Activated T-cell treated with anti-CD3 and anti-CD28 coated beads for 4 hours (primary cell): Measurements from ENCODE around the gene SLC46A2.

Experiments
- DNase-seq: peaks from one replicate; pipeline ENCODE4 v3.0.0-alpha.2; 2020

SLC46A2 gene

DNA sequence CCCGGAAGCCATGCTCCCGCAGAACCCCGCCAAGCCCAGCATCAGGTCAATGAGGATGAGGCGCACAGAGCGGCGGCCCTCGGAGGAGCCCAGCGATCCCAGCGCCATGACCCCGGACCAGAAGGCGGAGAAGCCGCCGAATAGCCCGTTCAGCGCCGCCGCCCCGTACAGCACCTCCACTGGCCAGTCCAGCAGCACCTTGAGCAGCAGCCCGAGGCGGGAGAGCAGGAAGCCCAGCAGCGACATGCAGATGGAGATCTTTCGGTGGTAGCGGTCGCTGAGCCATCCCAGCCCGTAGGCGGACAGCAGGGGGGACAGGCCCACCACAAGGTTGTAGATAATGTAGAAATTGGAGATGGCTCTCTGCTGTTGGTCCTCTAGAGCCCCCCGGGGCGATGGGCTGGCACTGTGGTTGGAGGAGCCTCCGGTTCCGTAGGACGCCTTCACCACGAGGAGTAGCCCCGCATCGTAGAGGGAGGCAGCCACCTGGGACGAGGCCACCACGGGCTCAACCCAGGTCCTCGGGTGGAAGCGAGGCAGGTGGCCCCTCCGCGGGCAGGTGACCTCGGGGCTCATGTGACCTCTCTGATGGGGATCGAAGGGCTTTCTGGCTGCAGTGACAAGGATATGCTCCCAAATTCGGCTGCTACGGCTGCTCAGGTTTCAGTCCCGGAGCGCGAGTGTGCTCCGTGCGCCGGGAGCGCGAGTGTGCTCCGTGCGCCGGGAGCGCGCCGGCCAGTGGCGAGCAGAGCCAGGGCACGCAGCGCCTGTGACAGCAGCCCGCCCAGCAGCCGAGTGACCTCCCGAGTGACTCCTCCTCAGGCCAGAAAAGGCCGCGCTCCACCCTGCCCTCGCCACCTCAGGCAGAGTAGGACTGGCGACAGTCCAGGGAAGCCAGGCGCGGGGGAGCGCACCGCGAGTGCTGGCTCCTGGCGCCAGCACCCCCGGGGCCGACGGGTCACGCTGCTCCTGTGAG, at the start of gene SLC46A2:
SLC46A2 (minus strand) TSS at position 771 of the 976 bp plus-strand sequence; CDS start at position 576, 195 bp downstream.
- no peak for DNase-seq

DNA sequence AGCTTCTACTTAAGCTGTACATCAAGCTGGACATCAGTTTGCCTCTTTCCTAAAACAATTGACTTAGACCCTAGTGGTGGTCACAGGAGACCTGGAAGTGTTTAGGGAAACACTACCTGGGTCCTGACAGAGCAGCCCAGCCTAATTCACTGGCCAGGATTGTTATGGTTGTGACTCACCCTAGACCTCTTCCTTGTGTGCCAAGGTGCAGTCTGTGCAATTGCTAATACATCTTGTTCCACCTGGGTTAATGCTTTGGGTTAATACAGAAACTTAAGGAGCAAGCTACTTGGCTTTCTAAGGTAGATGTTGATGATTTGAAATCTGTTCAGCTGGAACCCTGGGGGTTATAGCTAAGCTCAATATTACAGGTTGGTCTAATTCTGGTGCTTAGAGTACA, 48.7 kb upstream of the SLC46A2 start:
- DNase-seq, result no peak

GRCh38 chr9:112933696-112934095, 43.0 kb upstream of the SLC46A2 start:
- no peak for DNase-seq

- no peak for DNase-seq
Measured at GRCh38 chr9:112925058-112925641, 34.5 kb upstream of the SLC46A2 start.

- no peak for DNase-seq
Measured at GRCh38 chr9:112921549-112921948, 30.9 kb upstream of the SLC46A2 start.

- no peak for DNase-seq
Measured at GRCh38 chr9:112917987-112918362, 27.3 kb upstream of the SLC46A2 start.

DNA sequence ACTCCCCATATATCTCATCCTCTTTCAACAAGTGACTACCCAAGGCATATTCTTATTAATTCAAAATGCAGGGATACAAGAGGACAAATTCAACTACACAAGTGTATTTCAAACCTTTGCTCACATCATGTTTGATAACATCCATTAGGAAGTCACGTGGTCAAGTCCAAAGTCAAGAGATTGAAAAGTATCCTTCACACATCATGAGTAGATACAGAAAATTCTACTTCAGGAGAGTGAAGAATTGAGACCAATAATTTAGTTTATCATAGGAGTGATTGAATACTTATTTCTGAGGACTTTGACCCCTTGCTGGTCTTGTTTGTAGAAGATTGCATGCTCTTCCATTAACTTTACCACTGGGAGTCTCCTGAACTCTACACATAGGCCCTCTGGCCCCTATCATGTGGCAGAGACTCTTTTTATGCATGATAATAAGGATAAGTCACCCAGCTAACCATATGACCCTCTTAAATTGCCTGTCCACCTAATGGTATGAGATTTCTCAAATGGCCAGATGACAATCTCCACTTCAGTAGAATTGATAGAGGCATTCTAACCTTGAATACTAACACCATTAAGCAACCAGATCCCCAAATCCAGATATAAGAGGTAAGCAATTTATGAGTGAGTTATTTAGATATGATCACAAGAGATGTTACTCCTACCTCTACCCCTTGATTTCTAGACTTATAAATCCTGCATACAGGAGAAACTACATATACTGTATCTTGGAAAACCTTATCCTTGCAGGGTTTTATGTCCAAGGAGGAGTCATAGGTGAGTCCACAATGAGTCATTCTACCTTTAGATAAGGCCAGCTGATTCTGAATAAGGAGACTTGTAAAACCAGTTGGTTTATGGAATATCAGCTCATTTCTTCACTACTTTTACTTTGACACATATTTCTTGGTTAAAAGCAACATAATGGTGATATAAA, 26.6 kb upstream of the SLC46A2 start:
- no peak for DNase-seq

DNA sequence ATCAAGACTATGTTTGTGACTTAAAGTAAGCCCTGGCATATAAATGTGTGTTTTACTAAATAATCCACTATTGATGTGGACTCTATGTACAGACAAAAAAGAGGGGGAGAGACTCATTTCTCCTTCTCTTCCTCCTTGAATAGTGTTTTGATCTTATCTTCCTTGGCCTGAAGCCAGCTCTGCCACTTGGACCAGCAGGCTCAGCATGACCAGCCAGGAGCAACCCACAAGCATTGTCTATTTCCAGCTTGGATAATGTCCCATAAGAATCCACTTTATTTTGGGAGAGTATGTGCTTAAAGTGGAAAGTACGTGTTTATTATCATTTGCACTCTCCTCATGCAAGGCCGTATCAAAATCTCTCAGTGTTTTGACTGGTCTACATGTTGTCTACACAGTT, 23.8 kb upstream of the SLC46A2 start:
- DNase-seq, result no peak

DNA sequence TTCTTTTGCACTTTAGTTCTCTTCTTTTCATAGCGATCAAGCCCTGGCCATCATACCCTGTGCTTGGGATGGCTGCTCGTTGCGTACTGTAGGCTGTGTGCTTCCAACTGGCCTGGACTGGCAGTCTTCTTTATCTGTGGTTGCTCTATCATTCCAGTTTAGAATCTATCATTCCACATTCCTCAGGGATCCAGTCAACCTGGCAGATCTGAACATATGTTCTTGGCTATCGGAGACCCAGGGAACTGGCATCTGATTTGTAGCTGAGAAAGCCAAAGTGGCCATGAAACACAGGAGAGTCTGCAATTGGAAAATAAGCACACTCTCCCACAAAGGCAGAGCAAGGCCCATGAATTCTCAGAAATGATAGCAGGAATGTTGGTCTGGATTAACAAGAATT, 22.6 kb upstream of the SLC46A2 start:
- DNase-seq, result no peak

GRCh38 chr9:112912636-112913035, 22.0 kb upstream of the SLC46A2 start:
- DNase-seq, result no peak

DNA sequence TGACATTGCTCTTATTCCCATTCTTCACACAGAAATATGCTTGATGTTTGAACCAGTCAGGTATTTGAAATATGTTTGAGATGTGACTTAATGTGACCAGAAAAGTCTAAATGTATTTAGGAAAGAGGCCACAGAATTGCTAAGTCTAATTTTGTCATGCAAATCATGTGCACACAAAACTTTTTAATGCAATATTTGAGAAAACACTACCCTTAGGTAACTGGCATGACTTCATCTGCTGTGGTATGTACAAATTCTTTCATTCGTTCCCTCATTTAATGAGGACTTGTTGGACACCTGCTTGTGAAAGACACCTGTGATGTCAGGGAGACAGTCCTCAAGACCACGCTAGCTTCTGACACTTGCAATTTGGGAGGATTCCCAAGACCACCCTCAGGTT, 21.1 kb upstream of the SLC46A2 start:
- DNase-seq, result no peak

DNA sequence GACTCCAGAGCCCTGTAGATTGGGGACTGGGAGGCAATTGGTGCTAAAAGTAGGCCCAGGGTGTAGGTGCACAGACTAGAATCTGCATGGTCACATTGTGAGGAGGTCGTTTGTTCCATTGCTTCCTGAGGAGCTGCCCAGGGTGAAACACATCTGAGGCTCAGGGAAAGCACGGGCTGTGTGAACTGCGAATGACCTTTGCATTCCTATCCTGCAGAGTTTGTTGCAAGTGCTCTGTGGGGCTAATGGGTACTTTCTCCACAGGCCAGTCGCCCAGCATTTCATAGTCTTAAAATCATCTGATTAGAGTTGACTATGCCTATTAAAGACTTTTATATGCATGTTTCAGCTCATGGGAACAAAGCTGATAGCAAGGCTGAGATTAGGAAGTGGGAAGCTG, 14.4 kb upstream of the SLC46A2 start:
- DNase-seq, result no peak

GRCh38 chr9:112900901-112901300, 10.2 kb upstream of the SLC46A2 start:
- DNase-seq, result no peak

DNA sequence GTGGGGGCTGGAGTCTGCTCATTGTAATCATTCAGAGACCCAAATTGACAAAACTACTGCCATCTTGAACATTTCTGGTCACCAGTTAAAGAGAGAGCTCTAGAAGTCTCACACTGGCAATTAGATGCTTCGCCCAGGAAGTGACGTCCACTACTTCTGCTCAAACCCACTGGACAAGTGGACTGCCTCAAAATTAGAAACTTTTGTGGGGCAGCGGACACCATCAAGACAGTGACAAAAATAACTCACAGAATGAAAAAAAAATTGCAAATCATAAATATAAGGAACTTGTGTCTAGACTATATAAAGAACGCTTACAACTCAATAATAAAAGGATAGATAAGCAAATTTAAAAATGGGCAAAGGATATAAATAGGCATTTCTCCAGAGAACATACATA, 9.8 kb upstream of the SLC46A2 start:
- no peak for DNase-seq

- DNase-seq, result no peak
Measured at GRCh38 chr9:112898872-112899311, 8.2 kb upstream of the SLC46A2 start.

DNA sequence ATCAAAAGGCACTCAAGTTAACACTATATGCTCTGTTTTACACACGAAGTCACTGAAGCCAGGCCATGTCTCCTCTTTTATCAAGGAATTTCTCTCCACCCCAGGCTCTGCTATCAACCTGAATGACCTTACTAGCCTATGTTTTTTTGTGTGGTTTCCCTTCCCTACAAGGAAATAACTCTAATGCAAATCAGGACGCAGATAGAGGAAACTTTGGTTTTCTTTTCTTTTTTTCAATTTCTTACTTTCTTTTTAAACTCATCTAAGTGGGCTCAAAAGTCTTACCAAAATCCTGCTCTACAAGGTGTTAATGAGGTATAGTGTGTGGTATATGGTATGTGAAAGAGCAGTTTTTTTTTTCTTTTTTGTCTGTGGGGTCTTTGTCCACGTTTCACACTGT, 5.5 kb upstream of the SLC46A2 start:
- DNase-seq, result no peak

GRCh38 chr9:112894699-112895098, 4.0 kb upstream of the SLC46A2 start:
- DNase-seq, result no peak

GRCh38 chr9:112894041-112894440, 3.4 kb upstream of the SLC46A2 start:
- DNase-seq, result no peak

GRCh38 chr9:112892981-112893380, 2.3 kb upstream of the SLC46A2 start:
- no peak for DNase-seq

DNA sequence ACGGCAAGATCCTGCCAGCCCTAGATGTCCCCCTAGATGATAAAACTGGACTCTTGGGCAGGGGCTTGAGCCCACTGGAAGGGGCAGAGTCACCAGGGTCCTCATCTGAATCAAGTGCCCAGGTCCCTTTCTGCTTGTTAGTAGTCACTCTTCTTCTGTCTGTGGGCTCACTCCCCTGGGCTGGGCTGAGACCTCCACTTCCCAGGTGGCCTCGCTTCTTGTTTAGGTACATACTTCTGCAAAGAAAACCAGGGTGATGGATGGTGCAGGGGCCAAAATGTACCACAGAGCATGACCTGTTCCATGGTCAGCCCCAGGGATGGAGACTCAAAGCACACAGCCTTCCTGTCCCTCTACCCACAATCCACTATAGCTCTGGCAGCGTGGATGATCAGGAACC, 845 bp upstream of the SLC46A2 start:
- no peak for DNase-seq

DNA sequence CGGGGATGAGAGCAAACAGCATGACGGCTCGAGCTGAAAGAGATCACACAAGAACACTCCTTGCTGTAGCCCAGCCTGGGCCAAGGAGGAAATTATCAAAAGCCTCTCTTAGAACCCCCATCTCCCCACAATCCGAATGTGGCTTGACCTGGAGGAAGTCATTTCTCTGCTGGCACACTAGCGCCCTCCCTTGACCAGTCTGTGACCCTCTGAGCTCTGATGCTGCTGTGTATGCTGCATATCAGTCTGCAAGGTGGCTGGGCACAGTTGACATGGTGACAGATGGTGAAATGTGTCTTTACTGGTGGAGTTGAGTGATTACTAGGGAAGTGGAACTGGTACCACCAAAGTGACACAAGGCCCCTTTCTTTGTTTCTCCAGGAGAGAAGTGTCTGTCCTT, 3.3 kb downstream of the SLC46A2 start:
- no peak for DNase-seq

DNA sequence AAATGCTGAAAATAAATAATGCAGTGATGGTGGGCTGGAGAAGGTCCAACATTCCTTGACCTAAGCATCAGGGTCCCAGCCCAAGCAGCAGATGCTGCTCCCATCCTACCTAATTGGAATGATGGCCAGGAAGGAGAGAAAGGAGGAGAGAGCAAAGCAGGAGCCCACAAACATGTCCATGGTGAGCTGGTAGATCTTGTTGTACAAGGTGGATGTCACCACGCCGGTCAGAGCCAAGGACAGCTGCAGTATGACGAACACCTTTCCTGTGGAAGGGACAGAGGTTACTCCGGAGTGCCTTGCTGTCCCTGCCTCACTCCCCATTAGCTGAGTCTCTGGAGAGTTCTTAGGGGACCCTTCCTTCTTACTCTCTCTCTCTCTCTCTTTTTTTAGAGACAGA, 4.3 kb downstream of the SLC46A2 start:
- no peak for DNase-seq

- DNase-seq, result no peak
Measured at GRCh38 chr9:112885324-112885723, 5.4 kb downstream of the SLC46A2 start.
